Glomerular endothelial cell (primary cell): ENCODE data around the gene VAV3. TPM values are rescaled to one million over a fixed set of nuclear protein-coding genes. Genes with fewer than 3 reads are reported as not detected.

Experiments
- DNase-seq: peaks from one replicate; pipeline ENCODE4 v3.0.0-alpha.2; 2011; ENCODE audit warnings: low read depth, low spot score; ENCODE audit errors: extremely low read depth
- total RNA-seq: library from RNA; depleted of rRNA; stranded (reverse); fragments of >200 nt; gene quantifications from 2 replicates; pipeline ENCODE4 v1.2.3, GENCODE V29; 2015

The VAV3 gene
- total RNA-seq, 1 donor from 2014 or later = 10.1 TPM

DNA sequence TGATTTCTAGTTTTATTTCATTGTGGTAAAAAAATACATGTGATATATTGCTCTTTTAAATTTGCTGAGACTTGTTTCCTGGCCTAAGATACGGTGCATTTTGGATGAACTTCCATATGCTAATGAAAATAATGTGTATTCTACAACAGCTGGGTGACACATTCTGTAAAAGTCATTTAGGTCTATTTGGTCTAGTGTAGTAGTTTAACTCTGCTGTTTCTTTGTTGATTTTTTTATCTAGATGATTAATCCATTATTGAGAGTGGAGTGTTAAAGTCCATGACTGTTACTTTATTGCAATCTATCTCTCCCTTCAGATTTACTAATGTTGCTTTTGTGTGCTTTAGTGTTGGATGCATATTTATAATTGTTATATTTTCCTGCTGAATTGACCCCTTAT is 161.4 kb downstream of the VAV3 start:
- DNase-seq = no peak

DNA sequence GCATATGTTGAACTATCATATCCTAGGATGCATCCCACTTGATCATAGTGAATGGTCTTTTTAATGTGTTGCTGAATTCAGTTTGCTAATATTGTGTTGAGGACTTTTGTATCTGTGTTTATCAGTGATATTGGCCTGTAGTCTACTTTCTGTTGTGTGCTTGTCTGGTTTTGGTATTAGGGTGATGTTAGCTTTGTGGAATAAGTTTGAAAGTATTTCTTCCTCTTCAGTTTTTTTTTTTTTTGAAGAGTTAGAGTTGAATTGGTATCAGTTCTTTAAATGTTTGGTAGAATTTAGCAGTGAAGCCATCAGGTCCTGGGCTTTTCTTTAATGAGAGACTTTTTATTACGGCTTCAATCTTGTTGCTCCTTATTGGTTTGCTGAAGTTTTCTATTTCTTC is 162.3 kb downstream of the VAV3 start:
- no peak for DNase-seq

GRCh38 chr1:107795994-107796393 is 169.0 kb downstream of the VAV3 start:
- DNase-seq = no peak

- DNase-seq = no peak
These were observed 169.5 kb downstream of the VAV3 start for GRCh38 chr1:107795441-107795840.

DNA sequence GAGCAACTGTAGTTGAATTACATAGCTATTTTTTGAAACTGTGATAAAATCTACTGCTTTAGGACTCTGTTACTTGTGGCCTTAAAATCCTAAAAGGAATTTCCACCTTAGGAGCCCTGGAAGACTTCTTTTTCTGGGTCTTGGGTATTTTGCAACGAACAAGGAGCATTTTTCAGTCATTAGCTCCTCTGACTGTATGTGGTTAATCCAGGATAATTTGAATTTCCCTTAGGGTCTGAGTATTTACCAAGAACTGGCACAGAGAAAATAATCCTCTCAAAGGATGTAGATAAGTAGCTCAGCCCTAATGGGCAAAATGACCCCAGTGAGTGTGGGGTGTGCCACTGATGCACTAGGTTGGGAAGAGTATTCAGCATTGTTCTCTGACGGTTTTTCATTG is 170.4 kb downstream of the VAV3 start:
- no peak for DNase-seq

GRCh38 chr1:107793896-107794453 is 171.0 kb downstream of the VAV3 start:
- DNase-seq = no peak

DNA sequence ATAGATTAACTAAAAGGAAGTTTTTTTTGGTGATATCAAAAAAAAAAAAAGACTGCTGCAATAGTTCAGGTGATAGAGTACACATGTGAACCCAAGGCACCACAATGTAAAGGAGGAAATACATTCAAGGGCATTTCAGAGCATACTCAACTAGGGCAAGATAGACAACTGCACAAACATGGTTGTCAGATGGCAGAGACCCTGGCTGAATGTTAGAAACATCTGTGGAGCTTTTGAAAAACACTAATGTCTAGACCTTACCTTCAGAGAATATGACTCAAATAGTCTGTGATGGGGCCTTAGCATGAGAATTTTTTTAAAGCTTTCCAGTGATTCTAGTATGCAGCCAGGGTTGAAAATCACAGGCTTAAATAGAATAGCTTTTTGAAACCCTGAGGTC is 173.6 kb downstream of the VAV3 start:
- DNase-seq = no peak

DNA sequence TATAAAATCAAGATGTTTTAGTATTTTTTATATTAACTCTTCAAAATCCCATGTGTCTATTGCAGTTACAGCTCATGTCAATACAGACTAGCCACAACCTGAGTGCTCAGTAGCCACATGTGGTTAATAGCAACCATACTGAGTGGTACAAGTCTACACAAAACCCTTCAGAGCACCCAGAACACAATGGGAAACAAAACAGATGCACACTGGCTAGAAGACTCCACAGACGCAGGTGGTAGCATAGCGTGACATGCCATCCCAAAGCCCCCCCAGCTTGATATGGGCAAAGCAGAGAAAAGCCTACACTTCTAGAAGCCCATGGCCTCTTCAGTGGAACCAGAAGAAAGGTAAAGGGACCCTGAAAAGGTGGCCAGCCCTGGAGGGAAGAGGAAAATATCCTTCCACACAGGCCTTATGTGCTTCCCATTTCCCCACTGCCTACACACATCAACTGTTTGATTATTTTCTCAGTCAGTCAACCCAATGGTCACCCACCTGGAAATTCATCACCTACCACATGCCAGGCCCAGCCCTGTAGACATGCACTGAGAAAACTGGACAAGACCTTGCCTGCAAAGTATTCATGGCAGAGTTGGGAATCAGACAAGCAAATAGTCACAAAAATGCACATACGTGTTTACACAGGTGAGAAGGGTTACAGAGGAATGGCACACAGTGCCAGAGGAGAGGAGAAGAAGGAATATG is 175.0 kb downstream of the VAV3 start:
- no peak for DNase-seq

DNA sequence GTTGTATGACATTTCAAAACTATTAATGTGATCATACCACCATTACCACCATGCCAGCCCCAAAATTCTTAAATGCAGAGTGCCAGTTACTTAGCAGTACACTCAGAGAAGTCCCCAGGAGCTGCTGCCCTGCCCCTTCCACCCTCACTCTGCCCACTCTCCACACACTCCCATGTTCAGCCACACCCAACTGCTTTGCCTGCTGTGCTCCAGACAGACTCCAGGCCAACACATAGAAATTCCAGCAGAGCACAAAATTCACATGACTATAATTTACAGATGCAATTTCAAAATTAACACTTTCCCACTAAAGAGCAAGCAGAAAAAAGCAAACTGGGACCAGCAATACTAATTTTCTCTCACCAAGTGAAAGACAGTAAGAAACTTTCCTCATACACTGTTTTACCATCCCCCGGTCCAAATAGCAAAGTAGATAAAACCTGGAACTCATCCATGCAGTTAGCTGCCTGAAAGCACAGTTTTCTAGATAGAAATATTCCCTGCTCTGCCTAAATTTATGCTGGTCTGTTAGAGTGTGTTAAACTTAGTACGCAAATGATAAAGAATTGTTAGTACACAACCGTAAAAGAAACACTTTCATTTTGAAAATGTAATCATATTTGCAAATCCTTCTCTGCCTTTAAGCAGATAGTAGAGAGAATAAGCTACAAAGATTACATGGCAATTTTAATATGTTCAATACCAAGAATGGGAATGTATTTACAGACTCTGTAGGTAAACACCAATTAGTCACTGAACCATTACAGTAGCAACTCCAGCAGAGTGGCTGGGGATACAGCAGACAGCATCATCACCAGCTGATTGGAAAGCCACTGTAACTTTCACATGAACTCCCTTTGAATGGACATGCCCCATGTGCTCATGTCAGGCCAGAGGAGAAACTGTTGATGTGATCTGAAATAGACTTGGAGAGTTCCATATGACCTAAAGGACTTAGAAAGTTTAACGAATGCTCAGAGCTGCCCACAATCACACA is 176.5 kb downstream of the VAV3 start:
- DNase-seq = no peak

DNA sequence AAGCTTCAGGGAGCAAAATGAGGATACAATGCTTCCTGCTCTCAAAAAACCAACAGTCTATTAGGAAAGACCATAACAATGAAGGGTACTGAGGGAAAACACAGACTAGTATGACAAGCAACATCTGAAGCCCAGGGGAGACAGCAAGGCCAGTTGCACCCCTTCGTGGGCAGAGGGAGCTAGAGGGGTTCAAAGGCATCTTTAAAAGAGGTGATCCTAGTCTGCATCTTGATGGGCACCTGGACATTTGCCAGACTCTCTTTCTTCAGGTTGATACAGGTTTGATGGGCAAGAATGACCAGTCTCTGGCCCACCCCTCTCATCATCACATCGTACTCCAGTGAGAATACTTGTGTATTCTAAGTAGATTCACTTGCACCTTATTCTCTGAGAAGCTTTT is 177.7 kb downstream of the VAV3 start:
- DNase-seq = no peak

DNA sequence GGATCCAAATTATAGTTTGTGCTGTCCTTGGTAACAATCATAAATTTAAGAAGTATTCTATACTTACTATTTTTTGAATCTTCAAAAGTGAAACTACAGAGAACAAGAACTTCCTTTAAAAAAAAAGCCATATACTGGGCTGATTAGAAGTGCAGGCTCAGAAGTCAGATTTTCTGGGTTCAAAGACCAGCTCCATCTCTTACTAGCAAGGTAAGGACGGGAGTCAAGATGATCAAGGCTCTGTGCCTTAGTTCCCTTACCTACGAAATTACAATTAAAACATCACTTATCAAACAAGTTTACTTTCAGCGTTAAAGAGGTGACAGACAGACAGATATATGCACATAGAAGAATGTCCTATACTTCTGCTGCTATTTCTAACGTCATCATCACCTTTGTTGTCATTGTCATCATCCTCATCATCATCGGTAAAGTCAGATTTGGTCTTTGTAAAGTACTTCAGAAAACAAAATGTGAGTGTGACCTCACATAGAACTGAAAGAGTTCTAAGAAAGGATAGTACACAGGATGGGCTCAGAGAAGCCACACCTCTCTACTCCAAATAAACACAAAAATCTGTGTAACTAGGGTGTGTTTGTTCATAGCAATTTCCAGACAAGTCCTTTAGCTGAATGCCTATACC is 178.7 kb downstream of the VAV3 start:
- DNase-seq = no peak

- no peak for DNase-seq
These were observed 179.3 kb downstream of the VAV3 start for GRCh38 chr1:107785496-107786202.

- peak; percentile 71 for DNase-seq
These were observed 182.6 kb downstream of the VAV3 start for GRCh38 chr1:107782217-107782845.

DNA sequence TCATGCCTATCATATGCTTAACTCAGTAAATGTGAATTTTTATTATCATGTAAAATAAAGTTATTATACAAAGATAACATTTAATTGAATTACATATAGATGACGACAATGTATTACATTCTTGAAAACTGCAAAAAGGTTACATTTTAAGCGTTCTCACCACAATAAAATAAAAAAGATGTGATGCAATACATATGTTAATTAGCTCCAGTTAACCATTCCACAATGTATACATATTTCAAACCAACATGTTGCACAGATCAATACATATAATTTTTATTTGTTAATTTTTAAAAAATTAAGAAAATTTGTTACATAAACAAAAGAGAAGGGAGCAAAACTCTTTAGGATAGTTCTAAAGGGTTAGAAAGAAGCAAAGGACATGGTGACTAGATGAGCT is 183.7 kb downstream of the VAV3 start:
- DNase-seq = no peak

GRCh38 chr1:107777664-107778047 is 187.3 kb downstream of the VAV3 start:
- DNase-seq = no peak

DNA sequence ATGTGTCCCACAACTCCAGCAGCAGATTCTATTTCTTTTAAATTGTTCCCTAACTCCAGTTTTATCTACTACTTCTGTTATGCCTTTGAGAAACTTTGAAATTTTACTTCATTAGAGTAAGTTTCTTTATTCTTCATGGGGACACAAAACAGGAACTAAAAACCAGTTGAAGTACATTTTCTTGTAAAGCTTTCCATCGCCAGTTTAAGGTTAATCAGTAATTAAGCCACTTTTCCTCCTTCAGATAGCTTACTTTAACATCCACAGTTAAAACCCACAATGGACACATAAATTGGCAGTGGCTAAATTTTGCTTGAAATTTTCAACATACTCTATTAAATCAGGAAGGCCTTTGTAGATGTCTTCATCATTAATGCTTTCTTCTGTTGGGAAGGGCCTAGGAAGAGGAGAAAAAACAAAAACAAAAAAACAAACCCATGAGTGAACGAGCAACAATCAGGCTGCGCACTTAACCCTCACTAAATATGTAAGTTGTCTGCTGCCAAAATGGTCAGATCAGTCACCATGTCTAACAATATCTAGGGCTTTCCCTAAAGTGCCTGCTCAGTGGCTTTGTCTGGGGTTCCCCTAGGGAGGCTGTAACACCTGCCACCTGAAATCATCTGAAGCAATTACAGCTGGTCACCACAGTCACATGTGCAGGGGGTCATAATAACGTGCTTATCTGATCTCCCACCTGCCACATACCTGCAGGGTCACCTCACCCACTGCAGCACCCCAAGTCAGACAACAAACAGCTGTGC is 187.9 kb downstream of the VAV3 start:
- no peak for DNase-seq

DNA sequence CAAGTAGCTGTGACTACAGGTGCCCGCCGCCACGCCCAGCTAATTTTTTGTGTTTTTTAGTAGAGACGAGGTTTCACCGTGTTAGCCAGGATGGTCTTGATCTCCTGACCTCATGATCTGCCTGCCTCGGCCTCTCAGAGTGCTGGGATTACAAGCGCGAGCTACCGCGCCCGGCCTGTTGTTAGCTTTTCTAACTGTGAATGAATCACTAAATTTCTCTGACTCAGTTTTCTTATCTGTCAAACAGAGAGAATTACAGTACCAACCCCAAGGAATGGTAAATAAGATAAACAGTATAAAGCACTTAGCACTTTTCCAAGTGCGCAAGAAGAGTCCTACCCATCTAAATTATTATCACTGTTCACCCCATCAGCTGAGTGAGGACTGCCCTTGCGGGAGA is 193.6 kb downstream of the VAV3 start:
- no peak for DNase-seq

DNA sequence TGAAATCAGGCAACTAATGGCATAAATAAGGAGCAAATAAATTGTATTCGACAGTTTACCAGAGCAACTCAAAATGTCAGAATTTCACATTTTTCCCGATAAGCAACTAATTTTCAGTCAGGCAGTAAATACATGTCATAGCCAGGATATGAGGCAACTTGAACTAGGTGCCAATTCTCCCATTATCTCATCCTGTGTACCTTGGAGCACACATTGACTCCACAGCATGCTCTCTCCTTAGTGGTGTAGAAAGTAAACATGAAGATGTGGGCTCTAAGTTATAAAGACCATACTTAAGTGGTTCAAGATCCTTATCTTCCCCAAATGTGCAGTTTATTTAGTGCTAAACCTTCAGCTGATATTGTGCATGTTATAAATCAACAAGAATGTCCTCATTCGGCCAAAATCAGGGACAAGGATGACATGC is 197.8 kb downstream of the VAV3 start:
- peak; percentile 51 for DNase-seq

DNA sequence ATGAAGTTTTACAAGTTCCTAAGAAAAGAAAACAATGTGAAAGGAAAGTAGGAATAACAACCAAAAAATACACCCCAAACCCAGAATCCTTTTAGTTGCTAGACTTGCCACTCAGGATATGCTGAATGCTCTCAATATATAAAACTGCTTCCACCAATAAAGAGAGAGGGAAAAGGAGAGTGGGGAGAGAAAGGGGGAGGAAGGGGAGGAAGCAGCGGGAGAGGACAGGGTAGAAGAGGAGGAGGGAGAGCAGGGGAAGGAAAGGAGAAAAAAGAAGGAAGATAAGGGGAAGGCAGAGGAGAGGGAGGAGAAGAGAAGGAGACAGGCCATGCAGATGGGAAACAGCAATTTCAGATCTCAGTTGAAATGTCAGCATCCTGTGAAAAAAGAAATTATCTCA is 198.4 kb downstream of the VAV3 start:
- DNase-seq = no peak
